Naive thymus-derived CD8-positive, alpha-beta T cell (primary cell): ENCODE results near the gene PTPRM. TPM values are rescaled to one million over a fixed set of nuclear protein-coding genes. Genes with fewer than 3 reads are reported as not detected.

ENCODE experiments used
- ATAC-seq, 2 donors: fragments of 150-1000 bp; cut with Tn5 transposase in 1 of 2; sonication (Bioruptor Pico), chemical (Tn5 transposase) in 1 of 2; 1 replicate in 1 of 2; 2 replicates in 1 of 2; pipeline ENCODE4 v1.10.0; 2021; ENCODE audit warnings: mild to moderate bottlenecking in 2 of 2, moderate library complexity in 2 of 2
- POLR2A ChIA-PET: fragments of 350-600 bp; sonication (Branson Sonifier 250); formaldehyde crosslinking; loops from one replicate; lab custom pipeline; 2021; ENCODE audit warnings: antibody characterized with exemption; lab: Charles Lee
- DNase-seq, 10 donors: peaks; one replicate each; pipeline versions ENCODE4 v3.0.0 to v3.0.0-alpha.2; 2020 to 2022
- H3K27ac Mint-ChIP-seq, 10 donors: one replicate each; pipeline ENCODE4 v1.8.0; 2020 to 2022; ENCODE audit warnings: mild to moderate bottlenecking in 10 of 10, mixed read lengths in 10 of 10, moderate library complexity in 4 of 10, inconsistent platforms in 1 of 10
- H3K27me3 Mint-ChIP-seq, 5 donors: one replicate each; pipeline ENCODE4 v1.8.0; 2021 to 2022; ENCODE audit warnings: mixed read lengths in 5 of 5
- H3K36me3 Mint-ChIP-seq, 3 donors: one replicate each; pipeline ENCODE4 v1.8.0; 2020 to 2022; ENCODE audit warnings: mixed read lengths in 3 of 3, mild to moderate bottlenecking in 2 of 3, inconsistent platforms in 1 of 3
- H3K4me1 Mint-ChIP-seq, 4 donors: one replicate each; pipeline ENCODE4 v1.8.0; 2021 to 2022; ENCODE audit warnings: mixed read lengths in 4 of 4
- H3K4me3 Mint-ChIP-seq, 10 donors: one replicate each; pipeline ENCODE4 v1.8.0; 2020 to 2022; ENCODE audit warnings: mild to moderate bottlenecking in 10 of 10, mixed read lengths in 10 of 10, moderate library complexity in 6 of 10, inconsistent platforms in 1 of 10
- H3K9me3 Mint-ChIP-seq, 9 donors: one replicate each; pipeline ENCODE4 v1.8.0; 2020 to 2022; ENCODE audit warnings: mixed read lengths in 9 of 9, mild to moderate bottlenecking in 3 of 9, inconsistent platforms in 1 of 9, moderate library complexity in 1 of 9
- polyA plus RNA-seq, 3 donors: library from polyadenylated mRNA; unstranded; fragments of 300-500 nt; fragmentation: Illumina TruSeq; gene quantifications; one replicate each; pipeline ENCODE4 v1.2.3, GENCODE V29; 2021
- total RNA-seq, 8 experiments: library from RNA in 2 of 8; stranded (reverse) in 2 of 8; gene quantifications; one replicate each; pipeline ENCODE4 v1.2.3 and lab custom pipeline; 2021 to 2026

PTPRM gene
- total and polyA plus RNA-seq, 5 experiments from 2014 or later: 0.28 to 12.1 (median 0.52) TPM

- POLR2A ChIA-PET: no interaction called here
- H3K27me3 Mint-ChIP-seq: peaks cover 0 to 2% (median 0%) of the 10 kb centered on the region in 5 donors
- DNase-seq (no peak), ATAC-seq (no peak)
- H3K4me3 Mint-ChIP-seq: no peak overlapping the region
- H3K4me1 Mint-ChIP-seq: no peaks in the 10 kb centered on the region
- H3K36me3 Mint-ChIP-seq: no peaks in the 10 kb centered on the region
- H3K27ac Mint-ChIP-seq: no peak overlapping the region
- peaks cover 0 to 3% (median 0%) of the 10 kb centered on the region in 9 donors for H3K9me3 Mint-ChIP-seq
These were observed 681.5 kb downstream of the PTPRM start for GRCh38 chr18:8248576-8248975.

- Mint-ChIP-seq H3K27ac (no peak overlapping the region), H3K36me3 (no peaks in the 10 kb centered on the region), H3K9me3 (peaks cover 0 to 3% (median 0%) of the 10 kb centered on the region in 9 donors), H3K4me3 (no peak overlapping the region), H3K4me1 (no peaks in the 10 kb centered on the region), H3K27me3 (peaks cover 0 to 2% (median 0%) of the 10 kb centered on the region in 5 donors)
- no peak for ATAC-seq
- no peak for DNase-seq
- POLR2A ChIA-PET: no interaction called here
These were observed 682.7 kb downstream of the PTPRM start for GRCh38 chr18:8249811-8250210.

DNA sequence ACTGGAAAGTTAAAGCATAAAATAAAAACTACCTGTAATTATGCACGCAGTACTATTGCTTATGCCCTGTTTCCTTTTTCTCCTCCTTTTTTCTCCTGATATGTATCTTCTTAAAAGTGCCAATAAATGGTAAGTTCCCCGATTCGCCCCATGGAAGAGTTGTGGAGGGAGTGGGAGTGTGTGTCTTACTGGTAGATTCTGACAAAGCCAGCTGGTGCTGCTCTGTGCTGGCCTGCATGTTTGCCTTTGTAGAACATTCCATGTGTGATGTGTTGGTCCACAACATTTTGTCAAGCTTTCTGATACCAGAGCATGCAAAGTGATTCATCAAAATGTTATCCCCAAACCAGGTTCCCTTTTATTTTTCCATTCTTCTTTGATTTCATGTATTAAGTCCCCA, 685.3 kb downstream of the PTPRM start:
- Mint-ChIP-seq H3K4me1 (no peaks in the 10 kb centered on the region), H3K27me3 (peaks cover 0 to 2% (median 0%) of the 10 kb centered on the region in 5 donors), H3K27ac (no peak overlapping the region), H3K9me3 (peaks cover 0 to 3% (median 0%) of the 10 kb centered on the region in 9 donors), H3K4me3 (no peak overlapping the region), H3K36me3 (no peaks in the 10 kb centered on the region)
- ATAC-seq (no peak), DNase-seq (no peak)
- POLR2A ChIA-PET: no interaction called here

DNA sequence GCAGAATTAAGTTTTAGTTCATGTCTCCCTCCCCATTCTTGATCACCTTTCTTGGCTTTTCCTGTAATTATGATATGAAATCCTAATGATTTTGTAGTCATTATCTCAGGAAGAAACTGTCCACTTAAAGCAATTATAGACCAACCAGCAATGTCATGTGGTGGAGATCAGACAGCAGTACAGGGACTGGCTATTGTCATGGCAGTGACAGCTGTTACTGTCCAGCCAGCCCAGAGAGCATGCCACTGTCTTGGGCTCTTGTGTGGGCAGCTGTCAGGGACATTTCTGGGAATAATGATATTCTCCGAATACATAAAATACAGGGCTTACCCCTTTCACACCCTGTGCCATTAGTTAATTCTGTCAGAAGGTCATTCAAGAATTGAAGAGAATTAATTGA, 686.8 kb downstream of the PTPRM start:
- H3K27ac Mint-ChIP-seq: no peak overlapping the region
- no peak for ATAC-seq
- no peak overlapping the region for H3K4me3 Mint-ChIP-seq
- H3K4me1 Mint-ChIP-seq: no peaks in the 10 kb centered on the region
- H3K9me3 Mint-ChIP-seq: peaks cover 0 to 3% (median 0%) of the 10 kb centered on the region in 9 donors
- no peak for DNase-seq
- no peaks in the 10 kb centered on the region for H3K36me3 Mint-ChIP-seq
- POLR2A ChIA-PET: no interaction called here
- peaks cover 0 to 2% (median 0%) of the 10 kb centered on the region in 5 donors for H3K27me3 Mint-ChIP-seq

- no peaks in the 10 kb centered on the region for H3K36me3 Mint-ChIP-seq
- no peaks in the 10 kb centered on the region for H3K4me1 Mint-ChIP-seq
- DNase-seq (no peak), ATAC-seq (no peak)
- peaks cover 0 to 2% (median 0%) of the 10 kb centered on the region in 5 donors for H3K27me3 Mint-ChIP-seq
- POLR2A ChIA-PET: no interaction called here
- no peak overlapping the region for H3K27ac Mint-ChIP-seq
- no peak overlapping the region for H3K4me3 Mint-ChIP-seq
- peaks cover 0 to 3% (median 0%) of the 10 kb centered on the region in 9 donors for H3K9me3 Mint-ChIP-seq
These were observed 687.5 kb downstream of the PTPRM start for GRCh38 chr18:8254654-8255053.

- no peaks in the 10 kb centered on the region for H3K36me3 Mint-ChIP-seq
- POLR2A ChIA-PET: no interaction called here
These were observed 690.8 kb downstream of the PTPRM start for GRCh38 chr18:8257851-8258434.

GRCh38 chr18:8260319-8260718, 693.2 kb downstream of the PTPRM start:
- Mint-ChIP-seq H3K27ac (no peak overlapping the region), H3K4me3 (no peak overlapping the region), H3K27me3 (peaks cover 0 to 9% (median 2%) of the 10 kb centered on the region in 5 donors), H3K9me3 (peaks cover 0 to 3% (median 0%) of the 10 kb centered on the region in 9 donors), H3K4me1 (no peaks in the 10 kb centered on the region), H3K36me3 (no peaks in the 10 kb centered on the region)
- DNase-seq: no peak
- ATAC-seq: no peak
- POLR2A ChIA-PET: no interaction called here

More at GRCh38 chr18:8257851-8258434, 690.8 kb downstream of the PTPRM start:
- Mint-ChIP-seq H3K4me3 (no peak overlapping the region), H3K4me1 (no peaks in the 10 kb centered on the region), H3K27ac (no peak overlapping the region), H3K27me3 (peaks cover 0 to 9% (median 3%) of the 10 kb centered on the region in 5 donors), H3K9me3 (peaks cover 0 to 2% (median 0%) of the 10 kb centered on the region in 9 donors)
- ATAC-seq (no peak), DNase-seq (no peak)

DNA sequence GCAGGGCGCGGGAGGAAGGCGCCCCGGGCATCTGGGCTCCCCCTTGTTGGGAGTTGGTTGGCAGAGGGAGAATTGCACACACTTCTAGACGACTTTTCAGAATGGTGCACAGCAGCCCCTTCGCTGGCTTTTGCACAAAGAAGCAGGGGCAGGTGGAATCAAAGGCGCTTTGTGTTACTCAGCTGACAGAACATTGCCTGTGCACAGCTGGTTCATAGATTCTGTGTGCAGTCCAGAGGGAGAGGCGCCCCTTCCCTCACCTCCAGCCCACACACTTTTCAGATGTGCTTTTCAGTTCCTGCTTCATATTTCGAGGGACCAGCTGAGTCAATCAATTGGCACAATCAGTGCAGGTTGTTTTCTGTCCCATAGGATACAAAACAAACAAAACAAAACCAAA, 693.7 kb downstream of the PTPRM start:
- Mint-ChIP-seq H3K27me3 (peaks cover 0 to 9% (median 2%) of the 10 kb centered on the region in 5 donors), H3K36me3 (no peaks in the 10 kb centered on the region), H3K27ac (no peak overlapping the region), H3K9me3 (peaks cover 0 to 4% (median 0%) of the 10 kb centered on the region in 9 donors), H3K4me3 (no peak overlapping the region), H3K4me1 (no peaks in the 10 kb centered on the region)
- POLR2A ChIA-PET: no interaction called here
- DNase-seq (no peak), ATAC-seq (no peak)

- Mint-ChIP-seq H3K27me3 (peaks cover 2 to 11% (median 2%) of the 10 kb centered on the region in 5 donors), H3K9me3 (peaks cover 0 to 4% (median 0%) of the 10 kb centered on the region in 9 donors), H3K36me3 (no peaks in the 10 kb centered on the region), H3K27ac (no peak overlapping the region), H3K4me1 (no peaks in the 10 kb centered on the region), H3K4me3 (no peak overlapping the region)
- ATAC-seq (no peak), DNase-seq (no peak)
- POLR2A ChIA-PET: no interaction called here
These were observed 694.6 kb downstream of the PTPRM start for GRCh38 chr18:8261651-8262091.

- Mint-ChIP-seq H3K4me3 (no peak overlapping the region), H3K4me1 (no peaks in the 10 kb centered on the region), H3K27me3 (peaks cover 2 to 11% (median 2%) of the 10 kb centered on the region in 5 donors), H3K27ac (no peak overlapping the region), H3K36me3 (no peaks in the 10 kb centered on the region), H3K9me3 (peaks cover 0 to 4% (median 0%) of the 10 kb centered on the region in 9 donors)
- ATAC-seq (no peak), DNase-seq (no peak)
- POLR2A ChIA-PET: no interaction called here
These were observed 695.1 kb downstream of the PTPRM start for GRCh38 chr18:8262221-8262620.

- Mint-ChIP-seq H3K4me1 (no peaks in the 10 kb centered on the region), H3K4me3 (no peak overlapping the region), H3K27me3 (peaks cover 2 to 11% (median 2%) of the 10 kb centered on the region in 5 donors), H3K36me3 (no peaks in the 10 kb centered on the region), H3K27ac (no peak overlapping the region), H3K9me3 (peaks cover 0 to 4% (median 0%) of the 10 kb centered on the region in 9 donors)
- DNase-seq (no peak), ATAC-seq (no peak)
- POLR2A ChIA-PET: no interaction called here
These were observed 697.0 kb downstream of the PTPRM start for GRCh38 chr18:8264116-8264515.

GRCh38 chr18:8264861-8265411, 697.8 kb downstream of the PTPRM start:
- Mint-ChIP-seq H3K27me3 (peaks cover 2 to 11% (median 2%) of the 10 kb centered on the region in 5 donors), H3K4me1 (no peaks in the 10 kb centered on the region), H3K4me3 (no peak overlapping the region), H3K36me3 (no peaks in the 10 kb centered on the region), H3K9me3 (peaks cover 0 to 4% (median 0%) of the 10 kb centered on the region in 9 donors), H3K27ac (no peak overlapping the region)
- POLR2A ChIA-PET: no interaction called here
- DNase-seq (no peak), ATAC-seq (no peak)

DNA sequence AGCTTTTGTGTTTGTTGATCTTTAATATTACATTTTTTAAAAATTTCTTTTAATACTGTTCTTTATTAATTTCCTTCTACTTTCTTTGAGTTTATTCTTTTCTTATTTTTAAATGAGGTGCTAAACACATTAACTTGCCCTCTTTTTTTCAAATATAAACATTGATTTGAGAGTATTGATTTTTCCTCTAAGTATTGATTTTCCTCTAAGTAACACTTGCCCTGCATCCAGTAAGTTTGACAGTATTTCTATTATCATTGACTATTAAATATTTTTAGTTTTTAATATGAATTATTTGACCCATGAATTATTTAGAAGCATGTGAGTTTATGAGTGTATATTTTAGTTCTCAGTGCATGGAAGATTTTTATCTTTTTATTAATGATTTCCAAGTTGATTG, 705.1 kb downstream of the PTPRM start:
- Mint-ChIP-seq H3K36me3 (no peaks in the 10 kb centered on the region), H3K4me1 (no peaks in the 10 kb centered on the region), H3K4me3 (no peak overlapping the region), H3K9me3 (peaks cover 0 to 4% (median 0%) of the 10 kb centered on the region in 9 donors), H3K27ac (no peak overlapping the region), H3K27me3 (peaks cover 0 to 4% (median 0%) of the 10 kb centered on the region in 5 donors)
- POLR2A ChIA-PET: no interaction called here
- DNase-seq: no peak
- no peak for ATAC-seq
